Adrenal gland (tissue), 12 donors: Measurements from ENCODE around the gene ZNF350. TPM values are rescaled to one million over a fixed set of nuclear protein-coding genes. Genes with fewer than 3 reads are reported as not detected.

ENCODE experiments used
- DNase-seq, 7 donors: peaks; one replicate each; pipeline ENCODE4 v3.0.0-alpha.2; 2019 to 2020
- H3K27ac ChIP-seq, 5 donors: fragments of 200-600 bp; sonication (generic) in 4 of 5; 1 replicate in 3 of 5; 2 replicates in 2 of 5; pipeline versions ENCODE4 v1.5.1 to v1.8.0; 2016 to 2020; ENCODE audit warnings: mild to moderate bottlenecking in 1 of 5
- H3K27me3 ChIP-seq: fragments of 200-600 bp; 2 replicates; pipeline ENCODE4 v1.8.0; 2021
- H3K36me3 ChIP-seq, 2 donors: fragments of 200-600 bp; replicated peaks in 1 of 2; 1 replicate in 1 of 2; 2 replicates in 1 of 2; pipeline versions ENCODE4 v1.5.1 to v1.8.0; 2018 to 2022
- H3K4me1 ChIP-seq, 2 donors: fragments of 200-600 bp; replicated peaks in 1 of 2; 1 replicate in 1 of 2; 2 replicates in 1 of 2; pipeline versions ENCODE4 v1.5.1 to v1.8.0; 2018 to 2021
- H3K4me3 ChIP-seq, 4 donors: fragments of 200-600 bp; sonication (generic) in 3 of 4; one replicate each; pipeline ENCODE4 v1.5.1; 2016 to 2018
- H3K9me3 ChIP-seq, 3 donors: fragments of 200-600 bp; sonication (generic) in 1 of 3; replicated peaks in 1 of 3; 1 replicate in 2 of 3; 2 replicates in 1 of 3; pipeline versions ENCODE4 v1.5.1 to v1.8.0; 2016 to 2021
- POLR2A ChIP-seq, 2 donors: fragments of 450-650 bp; IDR thresholded peaks; one replicate each; pipeline ENCODE4 v1.6.1; 2017; ENCODE audit warnings: antibody characterized with exemption in 2 of 2, mild to moderate bottlenecking in 2 of 2, moderate library complexity in 1 of 2
- WGBS, 4 donors: extraction: QIAGEN DNeasy Blood & Tissue Kit in 2 of 4; methylation state at CpG; one replicate each; pipeline versions ENCODE4 v1.1.5 to v1.1.7; 2013 to 2017; 5-methylcytosine and 5-hydroxymethylcytosine counted together
- intact Hi-C, 2 donors: fragments of 100-400 bp; cut with DNase I; formaldehyde crosslinking; loops; one replicate each; pipeline versions ENCODE4 v1.14.1 to v1.15.0; 2022 to 2023
- polyA plus RNA-seq, 3 donors: library from polyadenylated mRNA; stranded (reverse); fragments of 200-250 nt in 2 of 3; fragments of 350-450 nt in 1 of 3; fragmentation: Illumina TruSeq in 1 of 3; extraction: RNeasy Lipid Tissue Mini Kit (QIAGEN cat#74804) in 1 of 3; gene quantifications; one replicate each; pipeline ENCODE4 v1.2.3, GENCODE V29; 2013 to 2014
- total RNA-seq, 9 donors: library from RNA; depleted of rRNA in 4 of 9; stranded (reverse); fragments of >200 nt in 4 of 9; fragments of 120-200 nt in 1 of 9; fragmentation: NEBNext Ultra II Directional in 1 of 9; extraction: Animal tissue kit (Norgen Biotek cat#: 25700) in 1 of 9; gene quantifications; one replicate each; pipeline versions ENCODE4 v1.1.0 to v1.2.4, GENCODE V29; 2013 to 2023
- TF ChIP-seq, protein P1 (sequence below), 6 experiments: fragments of 450-650 bp in 4 of 6; fragments of 200-600 bp in 2 of 6; sonication (generic) in 1 of 6; IDR thresholded peaks; 1 replicate in 5 of 6; 2 replicates in 1 of 6; pipeline versions ENCODE4 v1.5.1 to v1.8.0; 2016 to 2021; ENCODE audit warnings: antibody characterized with exemption in 6 of 6, mild to moderate bottlenecking in 2 of 6, moderate library complexity in 1 of 6
- donor health status: healthy with polysubstance abuse.
- donor health status: Bipolar disorder and iron deficiency.
- donor health status: DM: yes; HTN: yes; CAD: no.
- donor health status: DM: no; HTN: no; CAD: no.
- donor health status: DM: no; HTN: no; CAD: no.
- donor health status: DM: yes; HTN: yes; CAD: no.

ZNF350 gene
- total and polyA plus RNA-seq, 12 donors, result 4.5 to 12.8 (median 10.5) TPM

DNA sequence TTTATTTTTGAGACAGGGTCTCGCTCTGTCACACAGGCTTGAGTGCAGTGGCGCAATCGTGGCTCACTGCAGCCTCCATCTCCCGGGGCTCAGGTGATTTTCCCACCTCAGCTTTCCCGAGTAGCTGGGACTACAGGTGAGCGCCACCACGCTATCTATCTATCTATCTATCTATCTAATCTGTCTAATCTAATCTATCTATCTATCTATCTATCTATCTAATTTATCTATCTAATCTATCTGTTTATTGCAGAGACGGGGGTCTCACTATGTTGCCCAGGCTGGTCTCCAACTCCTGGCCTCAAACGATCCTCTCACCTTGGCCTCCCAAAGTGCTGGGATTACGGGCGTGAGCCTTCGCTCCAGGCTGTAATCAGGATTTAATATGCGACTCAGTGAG, 58.8 kb downstream of the ZNF350 start:
- no peak for DNase-seq
- Histone ChIP-seq H3K4me1 (peaks cover 6 to 7% of the 10 kb centered on the region in 2 donors), H3K4me3 (peak overlapping the region; percentile 51 to 96 (median 61)), H3K27ac (peak overlapping the region in 2 of 5 donors; percentile 78 to 93), H3K9me3 (peaks cover 0 to 11% (median 0%) of the 10 kb centered on the region in 3 donors), H3K36me3 (peaks cover 0 to 18% of the 10 kb centered on the region in 2 donors), H3K27me3 (no peaks in the 10 kb centered on the region)
- WGBS, 4 donors, result 28 to 31% (median 30%) methylated on average over 13 of the region's 13 CpGs
- intact Hi-C loops, result no loop called here
- TF ChIP-seq POLR2A (IDR thresholded peaks at IDR 0.05), result no peak
- TF ChIP-seq, protein P1, sequence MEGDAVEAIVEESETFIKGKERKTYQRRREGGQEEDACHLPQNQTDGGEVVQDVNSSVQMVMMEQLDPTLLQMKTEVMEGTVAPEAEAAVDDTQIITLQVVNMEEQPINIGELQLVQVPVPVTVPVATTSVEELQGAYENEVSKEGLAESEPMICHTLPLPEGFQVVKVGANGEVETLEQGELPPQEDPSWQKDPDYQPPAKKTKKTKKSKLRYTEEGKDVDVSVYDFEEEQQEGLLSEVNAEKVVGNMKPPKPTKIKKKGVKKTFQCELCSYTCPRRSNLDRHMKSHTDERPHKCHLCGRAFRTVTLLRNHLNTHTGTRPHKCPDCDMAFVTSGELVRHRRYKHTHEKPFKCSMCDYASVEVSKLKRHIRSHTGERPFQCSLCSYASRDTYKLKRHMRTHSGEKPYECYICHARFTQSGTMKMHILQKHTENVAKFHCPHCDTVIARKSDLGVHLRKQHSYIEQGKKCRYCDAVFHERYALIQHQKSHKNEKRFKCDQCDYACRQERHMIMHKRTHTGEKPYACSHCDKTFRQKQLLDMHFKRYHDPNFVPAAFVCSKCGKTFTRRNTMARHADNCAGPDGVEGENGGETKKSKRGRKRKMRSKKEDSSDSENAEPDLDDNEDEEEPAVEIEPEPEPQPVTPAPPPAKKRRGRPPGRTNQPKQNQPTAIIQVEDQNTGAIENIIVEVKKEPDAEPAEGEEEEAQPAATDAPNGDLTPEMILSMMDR (IDR thresholded peaks at IDR 0.05), result no peak

- 0% methylated on average over 32 to 52 of the region's 52 CpGs for WGBS, 4 donors
- intact Hi-C loops, result no loop called here
- H3K4me3 ChIP-seq, result peak within 1 kb of the TSS; percentile 51 to 96 (median 61)
- TF ChIP-seq, protein P1 (IDR thresholded peaks at IDR 0.05), result peak in 3 of 6 experiments; percentile 3 to 28 (median 27)
- TF ChIP-seq POLR2A (IDR thresholded peaks at IDR 0.05), result peak in 1 of 2 donors; percentile 31
- H3K9me3 ChIP-seq, result peaks cover 0 to 19% (median 0%) of the 10 kb centered on the region in 3 donors
- DNase-seq, result peak; percentile 90 to 95 (median 92)
- no peaks in the 10 kb centered on the region for H3K27me3 ChIP-seq
- H3K27ac ChIP-seq, result peak within 1 kb of the TSS in 4 of 5 donors; percentile 78 to 93 (median 86)
- peaks cover 0 to 18% of the 10 kb centered on the region in 2 donors for H3K36me3 ChIP-seq
- H3K4me1 ChIP-seq, result peaks cover 6 to 7% of the 10 kb centered on the region in 2 donors
These were observed 59.6 kb downstream of the ZNF350 start, which contains the start of gene ZNF613 for GRCh38 chr19:51926784-51927741. Gene ZNF613, plus strand, starts transcription at chr19:51927472. Its CDS starts 8,749 bp downstream, at chr19:51936221.

- no peak for DNase-seq
- intact Hi-C loops, result no loop called here
These were observed 60.2 kb downstream of the ZNF350 start for GRCh38 chr19:51926426-51926783.

GRCh38 chr19:51921949-51922348, 64.7 kb downstream of the ZNF350 start:
- TF ChIP-seq POLR2A (IDR thresholded peaks at IDR 0.05), result no peak
- TF ChIP-seq, protein P1 (IDR thresholded peaks at IDR 0.05), result no peak
- Histone ChIP-seq H3K27ac (no peak overlapping the region), H3K4me1 (no peaks in the 10 kb centered on the region), H3K27me3 (no peaks in the 10 kb centered on the region), H3K4me3 (no peak overlapping the region), H3K36me3 (no peaks in the 10 kb centered on the region), H3K9me3 (peaks cover 0 to 45% (median 0%) of the 10 kb centered on the region in 3 donors)
- WGBS, 4 donors, result 88 to 91% (median 90%) methylated on average over 7 to 8 of the region's 8 CpGs
- intact Hi-C loops, result no loop called here
- DNase-seq, result no peak

More at GRCh38 chr19:51926426-51926783, 60.2 kb downstream of the ZNF350 start:
- Histone ChIP-seq H3K36me3 (peaks cover 0 to 14% of the 10 kb centered on the region in 2 donors), H3K4me1 (peaks cover 6 to 7% of the 10 kb centered on the region in 2 donors), H3K9me3 (peaks cover 0 to 25% (median 0%) of the 10 kb centered on the region in 3 donors), H3K27me3 (no peaks in the 10 kb centered on the region), H3K4me3 (peak overlapping the region in 2 of 4 donors; percentile 51 to 96), H3K27ac (peak overlapping the region in 4 of 5 donors; percentile 78 to 93 (median 86))
- WGBS, 4 donors, result 17 to 22% (median 19%) methylated on average over 11 of the region's 11 CpGs
- TF ChIP-seq, protein P1 (IDR thresholded peaks at IDR 0.05), result no peak
- TF ChIP-seq POLR2A (IDR thresholded peaks at IDR 0.05), result no peak
